ENCODE measurements around the gene RMDN3. TPM values are rescaled to one million over a fixed set of nuclear protein-coding genes. Genes with fewer than 3 reads are reported as not detected.

RMDN3 gene
- total and polyA plus RNA-seq, 9 of the 15 experiments (the other 6 are each of a cell fraction or from before 2014, with no cell fraction given): 8.1 to 38.2 (median 25.9) TPM

DNA sequence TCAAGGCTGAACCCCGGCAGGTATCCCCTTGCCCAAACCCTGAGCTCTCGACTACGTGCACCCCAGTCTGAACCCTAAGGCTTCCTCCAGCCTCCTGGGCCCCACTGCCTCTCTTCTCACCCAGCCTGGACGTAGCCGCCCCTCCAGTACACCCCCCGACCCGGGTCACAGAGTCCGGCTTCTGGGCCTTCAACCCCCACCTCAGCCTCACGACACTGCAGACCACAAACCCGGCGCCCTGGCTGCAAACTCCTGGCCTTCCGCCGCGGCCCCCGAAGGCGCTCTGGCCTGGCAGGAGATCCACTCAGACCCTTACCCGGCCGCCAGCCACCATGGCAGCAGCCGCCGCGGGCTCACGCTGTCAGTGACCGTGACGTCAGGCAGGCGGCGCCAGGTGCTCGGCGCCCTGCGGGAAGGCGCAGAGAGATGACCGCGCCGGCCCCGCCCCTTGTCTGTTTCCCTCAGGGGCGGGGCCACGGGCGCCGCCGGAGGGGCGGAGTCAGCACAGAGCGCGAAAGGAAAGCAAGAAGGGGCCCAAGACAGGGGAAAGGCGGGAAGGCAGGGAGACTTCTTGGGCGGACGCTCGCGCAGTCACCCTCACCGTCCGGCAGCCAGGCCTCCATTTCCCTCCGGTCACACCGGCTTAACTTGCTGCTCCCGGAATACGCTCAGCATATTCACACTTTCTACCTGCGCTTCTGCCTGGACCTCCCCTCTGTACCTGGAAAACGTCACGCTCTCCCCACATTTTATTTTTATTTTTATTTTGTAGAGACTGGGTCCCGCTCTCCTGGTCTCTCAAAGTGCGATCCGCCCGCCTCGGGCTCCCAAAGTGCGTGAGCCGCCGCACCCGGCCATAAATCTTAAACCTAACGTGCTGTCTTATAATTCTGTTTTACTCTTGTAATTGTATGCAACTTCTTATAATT lies at the start of gene RMDN3 (continued):
- no peak for TF ChIP-seq CUX1 (CRISPR knock-in tag; IDR thresholded peaks at IDR 0.05)
- TF ChIP-seq NFRKB (IDR thresholded peaks at IDR 0.05; ENCODE audit: low read depth): peak; percentile 97
- TF ChIP-seq, protein P1, sequence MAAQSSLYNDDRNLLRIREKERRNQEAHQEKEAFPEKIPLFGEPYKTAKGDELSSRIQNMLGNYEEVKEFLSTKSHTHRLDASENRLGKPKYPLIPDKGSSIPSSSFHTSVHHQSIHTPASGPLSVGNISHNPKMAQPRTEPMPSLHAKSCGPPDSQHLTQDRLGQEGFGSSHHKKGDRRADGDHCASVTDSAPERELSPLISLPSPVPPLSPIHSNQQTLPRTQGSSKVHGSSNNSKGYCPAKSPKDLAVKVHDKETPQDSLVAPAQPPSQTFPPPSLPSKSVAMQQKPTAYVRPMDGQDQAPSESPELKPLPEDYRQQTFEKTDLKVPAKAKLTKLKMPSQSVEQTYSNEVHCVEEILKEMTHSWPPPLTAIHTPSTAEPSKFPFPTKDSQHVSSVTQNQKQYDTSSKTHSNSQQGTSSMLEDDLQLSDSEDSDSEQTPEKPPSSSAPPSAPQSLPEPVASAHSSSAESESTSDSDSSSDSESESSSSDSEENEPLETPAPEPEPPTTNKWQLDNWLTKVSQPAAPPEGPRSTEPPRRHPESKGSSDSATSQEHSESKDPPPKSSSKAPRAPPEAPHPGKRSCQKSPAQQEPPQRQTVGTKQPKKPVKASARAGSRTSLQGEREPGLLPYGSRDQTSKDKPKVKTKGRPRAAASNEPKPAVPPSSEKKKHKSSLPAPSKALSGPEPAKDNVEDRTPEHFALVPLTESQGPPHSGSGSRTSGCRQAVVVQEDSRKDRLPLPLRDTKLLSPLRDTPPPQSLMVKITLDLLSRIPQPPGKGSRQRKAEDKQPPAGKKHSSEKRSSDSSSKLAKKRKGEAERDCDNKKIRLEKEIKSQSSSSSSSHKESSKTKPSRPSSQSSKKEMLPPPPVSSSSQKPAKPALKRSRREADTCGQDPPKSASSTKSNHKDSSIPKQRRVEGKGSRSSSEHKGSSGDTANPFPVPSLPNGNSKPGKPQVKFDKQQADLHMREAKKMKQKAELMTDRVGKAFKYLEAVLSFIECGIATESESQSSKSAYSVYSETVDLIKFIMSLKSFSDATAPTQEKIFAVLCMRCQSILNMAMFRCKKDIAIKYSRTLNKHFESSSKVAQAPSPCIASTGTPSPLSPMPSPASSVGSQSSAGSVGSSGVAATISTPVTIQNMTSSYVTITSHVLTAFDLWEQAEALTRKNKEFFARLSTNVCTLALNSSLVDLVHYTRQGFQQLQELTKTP (IDR thresholded peaks at IDR 0.05; ENCODE audit: low read depth in 1 of 2, partially characterized antibody in 2 of 2): peak in 1 of 2 experiments; percentile 17
- TF ChIP-seq, protein P2, sequence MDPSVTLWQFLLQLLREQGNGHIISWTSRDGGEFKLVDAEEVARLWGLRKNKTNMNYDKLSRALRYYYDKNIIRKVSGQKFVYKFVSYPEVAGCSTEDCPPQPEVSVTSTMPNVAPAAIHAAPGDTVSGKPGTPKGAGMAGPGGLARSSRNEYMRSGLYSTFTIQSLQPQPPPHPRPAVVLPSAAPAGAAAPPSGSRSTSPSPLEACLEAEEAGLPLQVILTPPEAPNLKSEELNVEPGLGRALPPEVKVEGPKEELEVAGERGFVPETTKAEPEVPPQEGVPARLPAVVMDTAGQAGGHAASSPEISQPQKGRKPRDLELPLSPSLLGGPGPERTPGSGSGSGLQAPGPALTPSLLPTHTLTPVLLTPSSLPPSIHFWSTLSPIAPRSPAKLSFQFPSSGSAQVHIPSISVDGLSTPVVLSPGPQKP (CRISPR knock-in tag; IDR thresholded peaks at IDR 0.05): no peak
- peak; percentile 84 for TF ChIP-seq POLR2B (IDR thresholded peaks at IDR 0.05; ENCODE audit: low read depth, partially characterized antibody)
- no peak for TF ChIP-seq TCF15 (CRISPR knock-in tag; IDR thresholded peaks at IDR 0.05)
- TF ChIP-seq, protein P3, sequence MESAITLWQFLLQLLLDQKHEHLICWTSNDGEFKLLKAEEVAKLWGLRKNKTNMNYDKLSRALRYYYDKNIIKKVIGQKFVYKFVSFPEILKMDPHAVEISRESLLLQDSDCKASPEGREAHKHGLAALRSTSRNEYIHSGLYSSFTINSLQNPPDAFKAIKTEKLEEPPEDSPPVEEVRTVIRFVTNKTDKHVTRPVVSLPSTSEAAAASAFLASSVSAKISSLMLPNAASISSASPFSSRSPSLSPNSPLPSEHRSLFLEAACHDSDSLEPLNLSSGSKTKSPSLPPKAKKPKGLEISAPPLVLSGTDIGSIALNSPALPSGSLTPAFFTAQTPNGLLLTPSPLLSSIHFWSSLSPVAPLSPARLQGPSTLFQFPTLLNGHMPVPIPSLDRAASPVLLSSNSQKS (CRISPR knock-in tag; IDR thresholded peaks at IDR 0.05): no peak
- no peak for TF ChIP-seq KDM1A (IDR thresholded peaks at IDR 0.05)
- no peak for TF ChIP-seq CBX8 (IDR thresholded peaks at IDR 0.05; ENCODE audit: borderline replicate concordance, extremely low read depth, low read depth, low read length, poor library complexity, severe bottlenecking)
- TF ChIP-seq, protein P4, sequence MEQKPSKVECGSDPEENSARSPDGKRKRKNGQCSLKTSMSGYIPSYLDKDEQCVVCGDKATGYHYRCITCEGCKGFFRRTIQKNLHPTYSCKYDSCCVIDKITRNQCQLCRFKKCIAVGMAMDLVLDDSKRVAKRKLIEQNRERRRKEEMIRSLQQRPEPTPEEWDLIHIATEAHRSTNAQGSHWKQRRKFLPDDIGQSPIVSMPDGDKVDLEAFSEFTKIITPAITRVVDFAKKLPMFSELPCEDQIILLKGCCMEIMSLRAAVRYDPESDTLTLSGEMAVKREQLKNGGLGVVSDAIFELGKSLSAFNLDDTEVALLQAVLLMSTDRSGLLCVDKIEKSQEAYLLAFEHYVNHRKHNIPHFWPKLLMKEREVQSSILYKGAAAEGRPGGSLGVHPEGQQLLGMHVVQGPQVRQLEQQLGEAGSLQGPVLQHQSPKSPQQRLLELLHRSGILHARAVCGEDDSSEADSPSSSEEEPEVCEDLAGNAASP (IDR thresholded peaks at IDR 0.05): no peak
- no peak for TF ChIP-seq BDP1 (IDR thresholded peaks at IDR 0.05; ENCODE audit: insufficient read depth, insufficient read length)
- TF ChIP-seq HMG20A (CRISPR knock-in tag; conservative IDR thresholded peaks at IDR 0.05): no peak

Measured in K562 (cell line).